Brain pericyte (primary cell): ENCODE measurements around the gene SET.

Experiments
- DNase-seq: peaks from one replicate; pipeline ENCODE4 v3.0.0-alpha.2; 2012; ENCODE audit warnings: low read depth, low spot score

SET gene

GRCh38 chr9:128712451-128713410 lies 23.7 kb downstream of the SET start:
- DNase-seq, result no peak

- no peak for DNase-seq
Observed at GRCh38 chr9:128713411-128713780, 24.4 kb downstream of the SET start.

GRCh38 chr9:128713941-128714573 lies 25.0 kb downstream of the SET start:
- no peak for DNase-seq

- no peak for DNase-seq
Observed at GRCh38 chr9:128714586-128715435, 25.8 kb downstream of the SET start.

- DNase-seq, result no peak
Observed at GRCh38 chr9:128715436-128715750, 26.4 kb downstream of the SET start.

GRCh38 chr9:128716581-128717254 lies 27.7 kb downstream of the SET start:
- DNase-seq, result no peak

GRCh38 chr9:128718047-128718446 lies 29.0 kb downstream of the SET start:
- no peak for DNase-seq

GRCh38 chr9:128718475-128718874 lies 29.5 kb downstream of the SET start:
- DNase-seq, result no peak

GRCh38 chr9:128719919-128720605 lies 31.0 kb downstream of the SET start:
- no peak for DNase-seq

- DNase-seq, result no peak
Observed at GRCh38 chr9:128720841-128721486, 31.9 kb downstream of the SET start.

- no peak for DNase-seq
Observed at GRCh38 chr9:128721487-128722010, 32.5 kb downstream of the SET start.

GRCh38 chr9:128722380-128723351 lies 33.6 kb downstream of the SET start:
- no peak for DNase-seq

- no peak for DNase-seq
Observed at GRCh38 chr9:128723352-128723865, 34.4 kb downstream of the SET start.

GRCh38 chr9:128723866-128724743 lies 35.1 kb downstream of the SET start, which contains the start of gene ZDHHC12:
Gene ZDHHC12, minus strand, starts transcription at chr9:128724127. Its CDS starts 34 bp downstream, at chr9:128724093.
- DNase-seq, result peak; percentile 49

- no peak for DNase-seq
Observed at GRCh38 chr9:128724744-128725211, 35.8 kb downstream of the SET start.

- DNase-seq, result no peak
Observed at GRCh38 chr9:128727640-128728248, 38.7 kb downstream of the SET start.

GRCh38 chr9:128728298-128728697 lies 39.3 kb downstream of the SET start:
- DNase-seq, result no peak
